ENCODE measurements around the gene RSPH6A. TPM values are rescaled to one million over a fixed set of nuclear protein-coding genes. Genes with fewer than 3 reads are reported as not detected.
A peak's percentile ranks its signal among the peaks of the same experiment; 100 is the strongest.

RSPH6A gene
- total and polyA plus RNA-seq, 2 of the 13 experiments (the other 11 are each of a cell fraction or from before 2014, with no cell fraction given), result 0.07 TPM; not detected in 1

DNA sequence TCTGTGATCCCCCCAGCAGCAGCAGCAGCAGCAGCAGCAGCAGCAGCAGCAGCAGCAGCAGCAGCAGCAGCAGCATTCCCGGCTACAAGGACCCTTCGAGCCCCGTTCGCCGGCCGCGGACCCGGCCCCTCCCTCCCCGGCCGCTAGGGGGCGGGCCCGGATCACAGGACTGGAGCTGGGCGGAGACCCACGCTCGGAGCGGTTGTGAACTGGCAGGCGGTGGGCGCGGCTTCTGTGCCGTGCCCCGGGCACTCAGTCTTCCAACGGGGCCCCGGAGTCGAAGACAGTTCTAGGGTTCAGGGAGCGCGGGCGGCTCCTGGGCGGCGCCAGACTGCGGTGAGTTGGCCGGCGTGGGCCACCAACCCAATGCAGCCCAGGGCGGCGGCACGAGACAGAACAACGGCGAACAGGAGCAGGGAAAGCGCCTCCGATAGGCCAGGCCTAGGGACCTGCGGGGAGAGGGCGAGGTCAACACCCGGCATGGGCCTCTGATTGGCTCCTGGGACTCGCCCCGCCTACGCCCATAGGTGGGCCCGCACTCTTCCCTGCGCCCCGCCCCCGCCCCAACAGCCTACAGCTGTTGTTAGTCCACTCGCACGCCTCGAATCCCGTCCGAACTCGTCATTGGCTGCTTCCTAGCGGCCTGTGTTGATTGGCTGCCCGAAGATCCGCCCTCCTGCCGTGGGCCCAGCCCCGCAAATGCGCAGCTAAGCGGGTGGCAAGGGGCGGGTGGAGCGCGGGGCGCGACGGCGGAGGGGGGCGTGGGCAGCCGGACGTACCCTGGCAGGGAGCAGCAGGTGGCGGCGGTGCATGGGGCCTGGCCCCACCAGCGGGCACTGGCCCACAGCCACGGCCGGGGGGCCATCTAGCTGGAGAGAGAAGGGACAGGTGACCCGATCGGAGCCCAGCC, 44.7 kb downstream of the RSPH6A start (continued):
- peak; percentile 68 for TF ChIP-seq ZNF142 (CRISPR knock-in tag; IDR thresholded peaks at IDR 0.05)
- TF ChIP-seq, protein P1, sequence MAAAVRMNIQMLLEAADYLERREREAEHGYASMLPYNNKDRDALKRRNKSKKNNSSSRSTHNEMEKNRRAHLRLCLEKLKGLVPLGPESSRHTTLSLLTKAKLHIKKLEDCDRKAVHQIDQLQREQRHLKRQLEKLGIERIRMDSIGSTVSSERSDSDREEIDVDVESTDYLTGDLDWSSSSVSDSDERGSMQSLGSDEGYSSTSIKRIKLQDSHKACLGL (CRISPR knock-in tag; IDR thresholded peaks at IDR 0.05), result peak; percentile 86
- peak; percentile 64 for TF ChIP-seq ZNF746 (CRISPR knock-in tag; IDR thresholded peaks at IDR 0.05)
- no peak for TF ChIP-seq PHB2 (IDR thresholded peaks at IDR 0.05; ENCODE audit: partially characterized antibody)
- TF ChIP-seq REPIN1 (CRISPR knock-in tag; IDR thresholded peaks at IDR 0.05; ENCODE audit: borderline replicate concordance, low read depth), result peak; percentile 20; the same call in 1 of the 2 replicates
- TF ChIP-seq ZNF879 (CRISPR knock-in tag; IDR thresholded peaks at IDR 0.05), result no peak; the same call in 1 of the 2 replicates
- TF ChIP-seq ZNF816 (CRISPR knock-in tag; IDR thresholded peaks at IDR 0.05; ENCODE audit: borderline replicate concordance), result peak; percentile 58; the same call in 1 of the 2 replicates
- TF ChIP-seq, protein P2, sequence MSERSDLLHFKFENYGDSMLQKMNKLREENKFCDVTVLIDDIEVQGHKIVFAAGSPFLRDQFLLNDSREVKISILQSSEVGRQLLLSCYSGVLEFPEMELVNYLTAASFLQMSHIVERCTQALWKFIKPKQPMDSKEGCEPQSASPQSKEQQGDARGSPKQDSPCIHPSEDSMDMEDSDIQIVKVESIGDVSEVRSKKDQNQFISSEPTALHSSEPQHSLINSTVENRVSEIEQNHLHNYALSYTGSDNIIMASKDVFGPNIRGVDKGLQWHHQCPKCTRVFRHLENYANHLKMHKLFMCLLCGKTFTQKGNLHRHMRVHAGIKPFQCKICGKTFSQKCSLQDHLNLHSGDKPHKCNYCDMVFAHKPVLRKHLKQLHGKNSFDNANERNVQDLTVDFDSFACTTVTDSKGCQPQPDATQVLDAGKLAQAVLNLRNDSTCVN (CRISPR knock-in tag; IDR thresholded peaks at IDR 0.05; ENCODE audit: borderline replicate concordance), result peak; percentile 68
- TF ChIP-seq FOXC1 (CRISPR knock-in tag; IDR thresholded peaks at IDR 0.05; ENCODE audit: borderline replicate concordance), result no peak
- peak; percentile 87; the same call in 1 of the 2 replicates for TF ChIP-seq NFATC3 (CRISPR knock-in tag; IDR thresholded peaks at IDR 0.05)
- peak; percentile 64; the same call in 1 of the 2 replicates for TF ChIP-seq ZBED4 (CRISPR knock-in tag; IDR thresholded peaks at IDR 0.05; ENCODE audit: borderline replicate concordance)
- peak; percentile 77 for TF ChIP-seq HNRNPLL (IDR thresholded peaks at IDR 0.05; ENCODE audit: low read depth, low read length, poor library complexity, severe bottlenecking)
- TF ChIP-seq ZNF619 (CRISPR knock-in tag; IDR thresholded peaks at IDR 0.05), result no peak; the same call in 1 of the 2 replicates
- TF ChIP-seq ZBTB21 (CRISPR knock-in tag; IDR thresholded peaks at IDR 0.05), result peak; percentile 60
- TF ChIP-seq NFE2L1 (CRISPR knock-in tag; IDR thresholded peaks at IDR 0.05; ENCODE audit: borderline replicate concordance), result 0 out of 2 replicates have a peak, but pooled peaks have one; percentile 37

Data from HepG2 (cell line).